HepG2 (cell line): Measurements from ENCODE around the gene KLRF2. TPM values are rescaled to one million over a fixed set of nuclear protein-coding genes. Genes with fewer than 3 reads are reported as not detected.

ENCODE experiments used
- ATAC-seq: fragments of 200-7000 bp; cut with Tn5 transposase; 3 replicates; pipeline ENCODE4 v1.9.1; 2020; ENCODE audit warnings: mild to moderate bottlenecking, moderate library complexity
- BruUV-seq: library from RNA; stranded (reverse); fragments of 400-500 nt; replicated peaks from 2 replicates; lab custom pipeline; 2021; lab: Mats Ljungman, UMichigan
- CTCF ChIA-PET: fragments of 300-600 bp; formaldehyde crosslinking; extraction: SDS; loops from one replicate; lab custom pipeline; 2021; ENCODE audit warnings: low total read pairs, inconsistent platforms, low intra/inter-chr PET ratio; lab: Yijun Ruan, JAX
- POLR2A ChIA-PET: fragments of 350-600 bp; sonication (Branson Sonifier 250); formaldehyde crosslinking; loops from one replicate; lab custom pipeline; 2020; ENCODE audit warnings: antibody characterized with exemption, inconsistent platforms; lab: Yijun Ruan, JAX
- DNase-seq: peaks from one replicate; pipeline ENCODE4 v3.0.0-alpha.2; 2015; ENCODE audit warnings: low spot score
- FAIRE-seq: peaks from 3 replicates; lab custom pipeline; 2011; peaks lifted over from hg19 to GRCh38; lab: Jason Lieb, UNC
- H2AFZ ChIP-seq: one replicate; pipeline ENCODE4 v1.6.1; 2011; ENCODE audit warnings: low read length, inconsistent platforms
- H3K27ac ChIP-seq: fragments of 300-600 bp; 3 replicates; pipeline ENCODE4 v1.8.0; 2011; ENCODE audit warnings: mixed run types, mild to moderate bottlenecking, mixed read lengths, low read length, inconsistent platforms; ENCODE audit not compliant: insufficient read depth; ENCODE audit errors: extremely low read length
- H3K27me3 ChIP-seq, 2 experiments: fragments of 200-600 bp in 1 of 2; 2 replicates in 1 of 2; 3 replicates in 1 of 2; pipeline versions ENCODE4 v1.6.0 to v1.8.0; 2011; ENCODE audit warnings: low read length in 2 of 2, mild to moderate bottlenecking in 2 of 2, moderate library complexity in 2 of 2, inconsistent platforms in 1 of 2; ENCODE audit not compliant: insufficient read depth in 2 of 2, control insufficient read depth in 1 of 2
- H3K36me3 ChIP-seq, 2 experiments: fragments of 200-600 bp in 1 of 2; replicated peaks in 1 of 2; 2 replicates in 1 of 2; 3 replicates in 1 of 2; pipeline versions ENCODE4 v1.5.1 to v1.8.0; 2011; ENCODE audit warnings: low read length in 2 of 2, inconsistent platforms in 1 of 2; ENCODE audit not compliant: insufficient read depth in 2 of 2, control insufficient read depth in 1 of 2
- H3K4me1 ChIP-seq: 2 replicates; pipeline ENCODE4 v1.5.1; 2012; ENCODE audit warnings: low read length, inconsistent platforms; ENCODE audit not compliant: insufficient read depth
- H3K4me2 ChIP-seq: 2 replicates; pipeline ENCODE4 v1.6.0; 2011; ENCODE audit warnings: low read depth, low read length, inconsistent platforms
- H3K4me3 ChIP-seq, 3 experiments: fragments of 200-600 bp in 1 of 3; sonication (generic), shearing (Covaris generic) in 1 of 3; replicated peaks in 1 of 3; 2 replicates each; pipeline ENCODE4 v1.5.1; 2011 to 2016; ENCODE audit warnings: low read length in 3 of 3, inconsistent platforms in 2 of 3, low read depth in 2 of 3, mild to moderate bottlenecking in 2 of 3, control low read depth in 1 of 3, mixed read lengths in 1 of 3; ENCODE audit not compliant: insufficient read depth in 1 of 3
- H3K79me2 ChIP-seq: one replicate; pipeline ENCODE4 v1.6.1; 2011; ENCODE audit warnings: low read length, inconsistent platforms; ENCODE audit not compliant: insufficient read depth
- H3K9ac ChIP-seq: 2 replicates; pipeline ENCODE4 v1.6.0; 2011; ENCODE audit warnings: mild to moderate bottlenecking, low read depth, low read length, inconsistent platforms; ENCODE audit not compliant: insufficient read depth
- H3K9me3 ChIP-seq: 2 replicates; pipeline ENCODE4 v1.5.1; 2012; ENCODE audit warnings: mild to moderate bottlenecking, low read length
- H4K20me1 ChIP-seq: 2 replicates; pipeline ENCODE4 v1.6.0; 2011; ENCODE audit warnings: inconsistent platforms, mild to moderate bottlenecking, low read length, moderate library complexity; ENCODE audit not compliant: insufficient read depth
- BRF2 ChIP-seq: sonication (generic); formaldehyde crosslinking; IDR thresholded peaks from 2 replicates; pipeline ENCODE4 v1.8.1; 2022; ENCODE audit warnings: mild to moderate bottlenecking, missing genetic modification reagents
- DNMT3B ChIP-seq: conservative IDR thresholded peaks from 2 replicates; pipeline ENCODE4 v1.6.1; 2016; ENCODE audit warnings: missing biosample characterization, control low read depth
- EZH2 ChIP-seq: conservative IDR thresholded peaks from 2 replicates; pipeline ENCODE4 v1.6.1; 2012; ENCODE audit warnings: mild to moderate bottlenecking, low read depth, low read length, moderate library complexity
- HMG20A ChIP-seq: IDR thresholded peaks from 2 replicates; pipeline ENCODE4 v1.6.1; 2016; ENCODE audit warnings: borderline replicate concordance
- LCORL ChIP-seq, 2 experiments: fragments of 450-650 bp in 1 of 2; sonication (generic) in 1 of 2; formaldehyde crosslinking in 1 of 2; IDR thresholded peaks; 2 replicates each; pipeline versions ENCODE4 v1.5.0 to v1.6.1; 2017 to 2020; ENCODE audit warnings: antibody characterized with exemption in 1 of 2, missing genetic modification reagents in 1 of 2
- MAFK ChIP-seq, 2 experiments: IDR thresholded peaks in 1 of 2; conservative IDR thresholded peaks in 1 of 2; 2 replicates each; pipeline ENCODE4 v1.6.1; 2011; ENCODE audit warnings: improper control_type of control experiment in 2 of 2, low read length in 2 of 2
- NR1H2 ChIP-seq: sonication (generic); formaldehyde crosslinking; IDR thresholded peaks from 2 replicates; pipeline ENCODE4 v1.8.1; 2022; ENCODE audit warnings: low read depth, missing genetic modification reagents, borderline replicate concordance
- PHB2 ChIP-seq: fragments of 450-650 bp; IDR thresholded peaks from 2 replicates; pipeline ENCODE4 v1.6.1; 2018; ENCODE audit not compliant: partially characterized antibody
- SALL2 ChIP-seq: sonication (generic); formaldehyde crosslinking; IDR thresholded peaks from 2 replicates; pipeline ENCODE4 v1.8.1; 2023; ENCODE audit warnings: mild to moderate bottlenecking, missing genetic modification reagents, inconsistent platforms
- SIX1 ChIP-seq: sonication (generic); formaldehyde crosslinking; IDR thresholded peaks from 2 replicates; pipeline ENCODE4 v1.4.0; 2020; ENCODE audit warnings: missing genetic modification reagents, borderline replicate concordance
- SP4 ChIP-seq: sonication (generic); formaldehyde crosslinking; IDR thresholded peaks from 2 replicates; pipeline ENCODE4 v1.8.1; 2023; ENCODE audit warnings: mild to moderate bottlenecking, missing genetic modification reagents
- ZNF142 ChIP-seq: sonication (generic); formaldehyde crosslinking; IDR thresholded peaks from 2 replicates; pipeline ENCODE4 v1.4.0; 2020; ENCODE audit warnings: missing genetic modification reagents
- ZNF331 ChIP-seq: sonication (generic); formaldehyde crosslinking; IDR thresholded peaks from 2 replicates; pipeline ENCODE4 v1.4.0; 2020; ENCODE audit warnings: missing genetic modification reagents
- ZNF576 ChIP-seq: sonication (generic); formaldehyde crosslinking; IDR thresholded peaks from 2 replicates; pipeline ENCODE4 v1.4.0; 2020; ENCODE audit warnings: mild to moderate bottlenecking, missing genetic modification reagents
- ZNF75D ChIP-seq: sonication (generic); formaldehyde crosslinking; IDR thresholded peaks from 2 replicates; pipeline ENCODE4 v1.8.1; 2023; ENCODE audit warnings: missing genetic modification reagents, mild to moderate bottlenecking, borderline replicate concordance
- ZNF770 ChIP-seq: sonication (generic); formaldehyde crosslinking; IDR thresholded peaks from 2 replicates; pipeline ENCODE4 v1.5.0; 2020; ENCODE audit warnings: mild to moderate bottlenecking, missing genetic modification reagents
- ZNF883 ChIP-seq: sonication (generic); formaldehyde crosslinking; IDR thresholded peaks from 2 replicates; pipeline ENCODE4 v1.5.1; 2020; ENCODE audit warnings: mild to moderate bottlenecking, missing genetic modification reagents; ENCODE audit errors: not compliant biosample characterization
- WGBS: methylation state at CpG from one replicate; pipeline ENCODE4 v1.1.6; 2017; ENCODE audit warnings: low lambda C conversion rate; 5-methylcytosine and 5-hydroxymethylcytosine counted together
- in situ Hi-C: cut with HindIII; loops from 2 replicates; pipeline ENCODE4 v1.10.0; 2017; ENCODE audit warnings: low pct_unique_long_range_greater_than_20kb; ENCODE audit not compliant: extremely low pct_ligation_motif_present
- intact Hi-C: fragments of 100-400 bp; cut with micrococcal nuclease; formaldehyde crosslinking; loops from one replicate; pipeline ENCODE4 v1.10.0; 2022; ENCODE audit not compliant: unreplicated experiment
- polyA plus RNA-seq, 8 experiments: library from polyadenylated mRNA; depleted of rRNA in 3 of 8; stranded (reverse) in 7 of 8; unstranded in 1 of 8; fragments of >200 nt; fragmentation: Illumina TruSeq in 4 of 8; extraction: Trizol in 4 of 8; gene quantifications; 2 replicates each; pipeline versions ENCODE4 v1.2.1 to v1.2.3, GENCODE V29; 2011 to 2016; ENCODE audit warnings: low read depth in 4 of 8, missing spikeins in 1 of 8, mixed read lengths in 1 of 8; ENCODE audit not compliant: insufficient read depth in 1 of 8
- total RNA-seq, 5 experiments: library from RNA; depleted of rRNA; stranded (reverse); fragments of >200 nt; fragmentation: Illumina TruSeq; extraction: Trizol; gene quantifications; 2 replicates each; pipeline ENCODE4 v1.2.3, GENCODE V29; 2016; ENCODE audit warnings: low read depth in 1 of 5

Gene KLRF2
- total and polyA plus RNA-seq, 2 of the 13 experiments (the other 11 are each of a cell fraction or from before 2014, with no cell fraction given), result not detected

DNA sequence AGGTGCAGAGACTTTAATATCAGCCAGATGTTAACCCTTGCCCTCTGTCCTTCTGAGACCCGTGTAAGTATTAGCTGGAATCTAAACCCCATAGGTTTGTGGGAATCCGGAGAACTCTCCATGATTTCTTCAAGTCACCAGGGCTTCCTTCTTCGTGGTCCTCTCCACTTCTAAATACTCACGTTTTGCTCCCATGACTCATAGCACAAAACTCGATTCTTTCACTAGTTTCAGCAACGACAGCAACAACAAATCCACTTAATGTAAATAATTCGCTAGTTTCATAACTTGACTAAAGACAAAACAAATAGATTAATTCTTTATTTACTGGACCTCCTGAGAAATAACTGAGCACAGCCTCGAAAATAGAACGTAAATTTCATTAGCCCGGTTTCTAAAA lies 55.3 kb downstream of the KLRF2 start:
- no TSS peak for BruUV-seq
- CTCF ChIA-PET, result no interaction called here
- WGBS, result 11% methylated on average over 10 of the region's 10 CpGs
- in situ Hi-C loops (no loop called here), intact Hi-C loops (no loop called here)
- no peak overlapping the region for H3K4me3 ChIP-seq
- H3K4me1 ChIP-seq, result no peaks in the 10 kb centered on the region
- no peak for FAIRE-seq
- POLR2A ChIA-PET, result no interaction called here
- H3K27me3 ChIP-seq, result no peaks in the 10 kb centered on the region; a peak in 1 of 5 replicates
- no peaks in the 10 kb centered on the region for H3K36me3 ChIP-seq
- H3K9me3 ChIP-seq, result no peaks in the 10 kb centered on the region
- H3K27ac ChIP-seq, result no peak overlapping the region
- TF ChIP-seq MAFK (conservative IDR thresholded peaks at IDR 0.05 in 1 of 2, IDR thresholded peaks at IDR 0.05 in 1 of 2; ENCODE audit: low read length in 2 of 2) (no peak), ZNF883 (CRISPR knock-in tag) (no peak), PHB2 (no peak), ZNF142 (no peak), LCORL (IDR thresholded peaks at IDR 0.05) (no peak), LCORL (CRISPR knock-in tag; IDR thresholded peaks at IDR 0.05) (no peak), ZNF770 (CRISPR knock-in tag) (no peak), ZNF75D (CRISPR knock-in tag) (no peak), SALL2 (no peak), EZH2 (no peak), DNMT3B (CRISPR knock-in tag) (no peak), SP4 (CRISPR knock-in tag) (no peak), ZNF576 (CRISPR knock-in tag) (no peak), BRF2 (no peak), HMG20A (CRISPR knock-in tag) (no peak), ZNF331 (no peak), NR1H2 (no peak), SIX1 (no peak)
- TF ChIP-seq, all 625 proteins: peak for 0
- no peaks in the 10 kb centered on the region for H4K20me1 ChIP-seq
- H2AFZ ChIP-seq, result no peak overlapping the region
- H3K79me2 ChIP-seq, result no peaks in the 10 kb centered on the region
- no peak overlapping the region for H3K9ac ChIP-seq
- H3K4me2 ChIP-seq, result no peak overlapping the region
- DNase-seq (no peak), ATAC-seq (no peak)
